GM12891 (cell line): Measurements from ENCODE around the gene WNK4.

Experiments used
- POLR2A ChIP-seq: IDR thresholded peaks from 2 replicates; pipeline ENCODE4 v1.6.1; 2011; ENCODE audit warnings: low read depth, low read length, control low read depth
- POLR2AphosphoS5 ChIP-seq: IDR thresholded peaks from 2 replicates; pipeline ENCODE4 v1.6.1; 2011; ENCODE audit warnings: low read depth, low read length, control low read depth
- TAF1 ChIP-seq: IDR thresholded peaks from 2 replicates; pipeline ENCODE4 v1.6.1; 2011; ENCODE audit warnings: low read depth, low read length, control low read depth

DNA sequence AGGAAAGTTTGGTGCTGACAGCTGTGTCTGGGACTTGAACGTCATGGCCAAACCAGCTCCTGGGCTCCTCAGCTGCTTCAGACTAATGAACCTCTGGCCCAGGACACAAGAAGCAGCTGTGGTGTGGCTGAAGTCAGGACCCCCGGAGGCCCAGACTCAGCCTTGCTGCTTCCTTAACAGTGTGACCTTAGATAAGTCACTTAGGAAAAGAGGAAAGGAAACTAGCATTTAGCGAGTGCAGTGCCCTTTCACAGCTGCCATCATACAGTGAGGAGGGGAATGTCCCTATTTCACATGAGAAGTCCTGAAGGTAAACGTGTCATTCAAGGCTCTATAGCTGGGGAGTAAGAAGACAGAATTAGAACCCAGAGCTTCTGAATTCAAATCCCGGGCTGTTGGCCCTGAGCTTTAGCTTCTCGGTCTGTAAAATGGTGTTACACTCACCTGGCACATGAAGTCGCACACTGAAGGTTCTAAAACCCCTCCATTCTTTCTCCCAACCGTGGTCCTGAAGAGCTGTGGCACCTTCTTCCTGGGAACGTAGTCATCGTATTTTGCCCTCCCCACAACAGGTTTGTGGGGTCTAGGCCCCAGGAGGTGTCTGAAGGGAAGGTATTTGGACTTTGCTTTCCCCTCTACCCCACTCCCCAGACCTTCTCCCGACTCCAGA is 20.3 kb upstream of the WNK4 start:
- TF ChIP-seq POLR2AphosphoS5 = no peak
- TF ChIP-seq POLR2A = no peak
- no peak for TF ChIP-seq TAF1
